Neural crest cell (in vitro differentiated cells): Measurements from ENCODE around the gene HIGD2A. TPM values are rescaled to one million over a fixed set of nuclear protein-coding genes. Genes with fewer than 3 reads are reported as not detected.

Source experiments
- DNase-seq: peaks from one replicate; pipeline ENCODE4 v3.0.0; 2021; ENCODE audit warnings: low read depth, mixed read lengths, low spot score
- H3K27ac Mint-ChIP-seq: one replicate; pipeline ENCODE4 v1.8.0; 2021; ENCODE audit warnings: mild to moderate bottlenecking, mixed read lengths; ENCODE audit not compliant: unreplicated experiment
- H3K27me3 Mint-ChIP-seq: 2 replicates; pipeline ENCODE4 v1.8.0; 2021; ENCODE audit warnings: low read depth, mild to moderate bottlenecking, mixed read lengths
- H3K36me3 Mint-ChIP-seq: 2 replicates; pipeline ENCODE4 v1.8.0; 2021; ENCODE audit warnings: low read depth, mild to moderate bottlenecking, mixed read lengths
- H3K4me1 Mint-ChIP-seq: 2 replicates; pipeline ENCODE4 v1.8.0; 2021; ENCODE audit warnings: mixed read lengths
- H3K4me3 Mint-ChIP-seq: one replicate; pipeline ENCODE4 v1.8.0; 2021; ENCODE audit warnings: mild to moderate bottlenecking, mixed read lengths
- H3K9me3 Mint-ChIP-seq: 2 replicates; pipeline ENCODE4 v1.8.0; 2021; ENCODE audit warnings: mixed read lengths
- total RNA-seq: library from RNA; stranded (reverse); gene quantifications from 2 replicates; pipeline ENCODE4 v1.2.1, GENCODE V29; 2021
- TF ChIP-seq, protein P1 (sequence below): fragments of 200-600 bp; sonication (generic); conservative IDR thresholded peaks from 2 replicates; pipeline ENCODE4 v1.5.0; 2021; ENCODE audit warnings: antibody characterized with exemption, mild to moderate bottlenecking

Gene HIGD2A
- total RNA-seq, 1 donor from 2014 or later: 91.2 TPM

DNA sequence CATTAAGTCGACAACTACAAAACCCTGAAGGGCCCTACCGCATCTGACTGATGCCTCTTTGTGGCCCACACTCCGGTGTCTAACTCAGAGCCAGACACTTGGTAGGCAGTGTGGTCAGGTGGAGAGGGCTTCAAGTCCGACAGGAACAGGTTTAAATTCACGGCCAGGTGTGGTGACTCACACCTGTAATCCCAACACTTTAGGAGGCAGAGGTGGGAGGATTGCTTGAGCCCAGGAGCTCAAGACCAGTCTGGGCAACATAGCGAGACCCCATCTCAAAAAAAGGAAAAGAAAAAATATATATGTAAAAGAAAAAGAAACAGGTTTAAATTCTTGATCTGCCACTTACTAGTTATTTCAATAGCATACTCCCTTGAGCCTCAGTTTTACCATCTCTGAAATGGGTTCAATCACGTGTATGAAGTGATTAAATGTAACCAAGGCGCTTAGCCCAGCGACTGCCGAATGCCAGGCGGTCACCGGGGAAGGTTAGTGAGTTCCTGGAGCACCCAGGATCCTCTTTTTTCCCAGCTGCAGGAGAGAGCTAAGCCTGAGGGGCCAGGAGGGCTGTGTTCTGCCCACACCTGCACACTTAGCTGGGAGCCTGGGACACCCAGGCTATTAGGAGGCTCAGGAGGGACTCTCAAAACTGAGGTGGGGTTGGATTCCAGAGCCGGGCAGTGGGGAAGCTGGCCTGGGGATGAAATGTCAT, 26.8 kb downstream of the HIGD2A start:
- Mint-ChIP-seq H3K9me3 (peaks cover 1% of the 10 kb centered on the region), H3K27me3 (peaks cover 14% of the 10 kb centered on the region), H3K4me1 (peaks cover 14% of the 10 kb centered on the region), H3K36me3 (no peaks in the 10 kb centered on the region), H3K27ac (no peak overlapping the region), H3K4me3 (peak overlapping the region; percentile 85)
- no peak for DNase-seq
- TF ChIP-seq, protein P1, sequence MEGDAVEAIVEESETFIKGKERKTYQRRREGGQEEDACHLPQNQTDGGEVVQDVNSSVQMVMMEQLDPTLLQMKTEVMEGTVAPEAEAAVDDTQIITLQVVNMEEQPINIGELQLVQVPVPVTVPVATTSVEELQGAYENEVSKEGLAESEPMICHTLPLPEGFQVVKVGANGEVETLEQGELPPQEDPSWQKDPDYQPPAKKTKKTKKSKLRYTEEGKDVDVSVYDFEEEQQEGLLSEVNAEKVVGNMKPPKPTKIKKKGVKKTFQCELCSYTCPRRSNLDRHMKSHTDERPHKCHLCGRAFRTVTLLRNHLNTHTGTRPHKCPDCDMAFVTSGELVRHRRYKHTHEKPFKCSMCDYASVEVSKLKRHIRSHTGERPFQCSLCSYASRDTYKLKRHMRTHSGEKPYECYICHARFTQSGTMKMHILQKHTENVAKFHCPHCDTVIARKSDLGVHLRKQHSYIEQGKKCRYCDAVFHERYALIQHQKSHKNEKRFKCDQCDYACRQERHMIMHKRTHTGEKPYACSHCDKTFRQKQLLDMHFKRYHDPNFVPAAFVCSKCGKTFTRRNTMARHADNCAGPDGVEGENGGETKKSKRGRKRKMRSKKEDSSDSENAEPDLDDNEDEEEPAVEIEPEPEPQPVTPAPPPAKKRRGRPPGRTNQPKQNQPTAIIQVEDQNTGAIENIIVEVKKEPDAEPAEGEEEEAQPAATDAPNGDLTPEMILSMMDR: no peak

DNA sequence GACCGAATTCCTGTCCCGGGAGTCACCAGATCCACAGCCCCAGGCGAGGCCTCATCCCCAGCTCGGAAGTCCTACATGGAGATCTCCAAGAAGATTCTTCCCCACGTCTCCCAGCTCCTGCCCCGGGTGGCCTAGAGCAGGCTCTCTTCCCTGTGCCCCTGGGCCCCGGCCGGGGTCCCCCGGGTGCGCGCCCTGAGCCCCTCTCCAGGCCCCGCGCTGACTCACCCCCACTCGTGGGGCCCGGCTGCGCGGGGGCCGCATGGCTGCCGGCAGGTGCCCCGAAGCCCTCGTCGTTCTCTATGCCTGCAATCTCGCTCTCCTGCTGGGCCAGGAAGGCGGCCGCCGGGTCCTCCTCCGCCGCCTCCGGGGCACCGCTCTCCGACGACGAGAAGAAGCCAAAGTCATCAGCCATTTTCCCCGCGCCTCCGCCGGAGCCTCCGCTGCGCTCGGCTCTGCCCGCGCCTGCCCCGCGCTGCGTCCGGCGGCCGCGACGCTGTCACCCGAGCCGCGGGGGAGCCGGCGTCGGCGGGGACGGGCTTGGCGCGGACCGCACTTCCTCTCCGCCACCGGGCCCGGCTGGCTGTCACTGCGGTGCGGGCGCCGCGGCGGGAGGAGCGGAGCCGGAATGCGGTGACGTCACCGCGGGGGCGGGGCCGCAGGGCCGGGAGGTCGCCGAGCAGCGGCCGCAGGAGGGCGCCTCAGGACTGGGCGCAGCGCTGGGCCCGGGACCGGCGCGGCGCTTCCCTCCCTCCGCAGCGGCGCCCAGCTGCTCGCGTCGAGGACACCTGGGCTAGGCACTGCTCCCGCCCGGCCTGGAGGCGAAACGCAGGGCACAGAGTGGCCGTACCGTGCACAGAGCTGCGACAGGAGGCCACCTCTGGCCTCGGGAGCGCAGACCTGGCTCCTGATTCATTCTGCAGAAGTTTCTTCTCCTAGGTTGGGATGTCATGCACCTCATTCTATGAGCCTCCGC, 27.7 kb downstream of the HIGD2A start, which contains the start of gene CLTB:
Gene CLTB, minus strand, starts transcription at position 588 of the 973 bp plus-strand sequence. Its CDS starts 176 bp downstream, at position 412.
- Mint-ChIP-seq H3K4me3 (peak within 1 kb of the TSS; percentile 85), H3K27me3 (peaks cover 21% of the 10 kb centered on the region), H3K4me1 (peaks cover 14% of the 10 kb centered on the region), H3K9me3 (peaks cover 4% of the 10 kb centered on the region), H3K36me3 (no peaks in the 10 kb centered on the region), H3K27ac (no peak within 1 kb of the TSS)
- TF ChIP-seq, protein P1: peak; percentile 74
- peak; percentile 72 for DNase-seq

DNA sequence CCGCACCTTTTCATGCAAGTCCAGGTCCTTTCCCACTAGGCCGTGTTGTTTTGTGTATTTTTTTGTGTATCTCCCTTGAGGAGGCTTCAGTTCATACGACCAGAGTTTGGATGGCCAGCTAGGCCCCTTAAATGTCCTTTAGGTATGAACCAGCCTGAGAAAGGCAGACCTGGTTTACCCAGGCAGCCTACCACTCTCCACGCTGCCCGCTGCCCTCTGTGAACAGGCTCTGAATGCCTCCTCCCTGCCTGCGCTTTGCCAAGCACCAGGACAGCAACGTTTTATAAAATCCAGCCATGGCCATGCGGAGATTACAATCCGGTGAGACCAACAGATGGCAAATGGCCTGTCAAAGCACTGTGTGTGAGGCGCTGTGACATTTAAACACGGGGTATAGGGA, 28.4 kb downstream of the HIGD2A start:
- peaks cover 4% of the 10 kb centered on the region for H3K9me3 Mint-ChIP-seq
- peak overlapping the region; percentile 83 for H3K4me3 Mint-ChIP-seq
- no peak overlapping the region for H3K27ac Mint-ChIP-seq
- peaks cover 26% of the 10 kb centered on the region for H3K27me3 Mint-ChIP-seq
- peaks cover 14% of the 10 kb centered on the region for H3K4me1 Mint-ChIP-seq
- TF ChIP-seq, protein P1: no peak
- no peaks in the 10 kb centered on the region for H3K36me3 Mint-ChIP-seq
- no peak for DNase-seq

DNA sequence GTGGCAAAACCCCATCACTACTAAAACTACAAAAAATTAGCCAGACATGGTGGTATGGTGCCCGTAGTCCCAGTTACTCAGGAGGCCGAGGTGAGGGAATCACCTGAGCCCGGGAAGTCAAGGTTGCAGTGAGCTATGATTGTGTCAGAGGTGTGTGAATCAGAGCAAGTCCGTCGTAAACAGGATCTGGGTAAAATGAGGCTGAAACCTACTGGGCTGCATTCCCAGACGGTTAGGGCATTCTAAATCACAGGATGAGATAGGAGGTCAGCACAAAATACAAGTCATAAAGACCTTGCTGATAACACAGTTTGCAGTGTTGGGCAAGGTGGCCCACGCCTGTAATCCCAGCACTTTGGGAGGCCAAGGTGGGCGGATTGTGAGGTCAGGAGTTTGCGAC, 29.7 kb downstream of the HIGD2A start:
- peak overlapping the region; percentile 41 for H3K4me3 Mint-ChIP-seq
- peaks cover 14% of the 10 kb centered on the region for H3K4me1 Mint-ChIP-seq
- no peak for DNase-seq
- H3K27ac Mint-ChIP-seq: no peak overlapping the region
- TF ChIP-seq, protein P1: no peak
- H3K36me3 Mint-ChIP-seq: peaks cover 2% of the 10 kb centered on the region
- peaks cover 4% of the 10 kb centered on the region for H3K9me3 Mint-ChIP-seq
- peaks cover 34% of the 10 kb centered on the region for H3K27me3 Mint-ChIP-seq

DNA sequence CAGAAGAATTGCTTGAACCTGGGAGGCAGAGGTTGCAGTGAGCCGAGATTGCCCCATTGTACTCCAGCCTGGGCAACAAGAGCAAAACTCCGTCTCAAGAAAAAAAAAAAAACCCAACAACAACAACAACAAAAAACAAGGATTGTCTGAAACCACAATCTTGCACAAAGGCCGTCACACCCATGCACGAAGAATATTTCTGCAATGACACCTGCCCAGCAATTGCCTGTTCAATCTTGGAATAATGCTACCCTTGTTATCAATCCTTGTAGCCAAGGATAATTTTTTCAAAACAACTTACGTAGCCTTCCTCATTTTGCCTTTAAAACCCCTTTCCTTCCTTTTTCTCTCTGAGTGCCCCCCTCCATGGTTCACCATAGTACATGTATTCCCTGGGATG, 31.5 kb downstream of the HIGD2A start:
- Mint-ChIP-seq H3K4me3 (no peak overlapping the region), H3K27ac (no peak overlapping the region), H3K4me1 (peaks cover 8% of the 10 kb centered on the region), H3K9me3 (peaks cover 4% of the 10 kb centered on the region), H3K36me3 (peaks cover 2% of the 10 kb centered on the region), H3K27me3 (peaks cover 34% of the 10 kb centered on the region)
- no peak for DNase-seq
- TF ChIP-seq, protein P1: no peak
